ENCODE measurements around the gene CASS4.

- TF ChIP-seq CTCF (conservative IDR thresholded peaks at IDR 0.05; ENCODE audit: low read length) (no peak), EZH2phosphoT487 (IDR thresholded peaks at IDR 0.05; ENCODE audit: borderline replicate concordance) (no peak)
Observed at GRCh38 chr20:56488566-56488965, 76.5 kb downstream of the CASS4 start.
